ENCODE data around the gene MYCL.
"Not testable (repeated sequence)": the region's sequence is repeated elsewhere in the genome, so short reads cannot be mapped to it uniquely, and the experiment has no call there.

The MYCL gene

DNA sequence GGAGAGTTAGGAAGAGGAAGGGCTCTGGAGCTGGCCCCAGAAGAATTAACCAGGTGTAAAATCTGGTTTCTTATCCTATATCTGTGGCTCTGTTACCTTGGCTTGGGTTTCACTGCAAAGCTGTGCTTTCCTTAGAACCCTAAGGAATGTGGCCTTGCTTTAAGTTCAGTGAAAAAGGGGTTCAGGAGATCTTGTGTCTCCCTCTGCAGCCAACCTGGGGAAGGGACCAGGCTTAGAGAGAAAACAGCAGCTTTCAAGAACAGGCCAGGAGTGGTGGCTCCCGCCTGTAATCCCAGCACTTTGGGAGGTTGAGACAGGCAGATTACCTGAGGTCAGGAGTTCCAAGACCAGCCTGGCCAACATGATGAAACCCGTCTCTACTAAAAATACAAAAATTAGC, 16.1 kb upstream of the MYCL start:
- Histone ChIP-seq H3F3A (ENCODE audit: insufficient read depth) (no peaks in the 10 kb centered on the region), H3K4me3 (ENCODE audit: insufficient read depth, low read length, poor library complexity, severe bottlenecking) (no peak overlapping the region), H3K79me2 (ENCODE audit: insufficient read depth, low read length) (no peaks in the 10 kb centered on the region), H3K36me3 (ENCODE audit: low read length) (no peaks in the 10 kb centered on the region), H3K27ac (ENCODE audit: low read depth, low read length) (no peak overlapping the region), H4K20me1 (ENCODE audit: low read depth, low read length) (no peaks in the 10 kb centered on the region), H3K9me2 (replicated peaks; ENCODE audit: insufficient read depth, low read length) (no peaks in the 10 kb centered on the region), H2AFZ (ENCODE audit: low read depth, low read length, severe bottlenecking) (no peak overlapping the region), H3K4me2 (ENCODE audit: low read depth, low read length, poor library complexity, severe bottlenecking) (no peak overlapping the region), H3K9ac (ENCODE audit: low read length) (no peak overlapping the region), H3K9me3 (ENCODE audit: insufficient read depth, low read length) (no peaks in the 10 kb centered on the region), H3K27me3 (ENCODE audit: low read length) (no peaks in the 10 kb centered on the region)
- TF ChIP-seq, protein P1, sequence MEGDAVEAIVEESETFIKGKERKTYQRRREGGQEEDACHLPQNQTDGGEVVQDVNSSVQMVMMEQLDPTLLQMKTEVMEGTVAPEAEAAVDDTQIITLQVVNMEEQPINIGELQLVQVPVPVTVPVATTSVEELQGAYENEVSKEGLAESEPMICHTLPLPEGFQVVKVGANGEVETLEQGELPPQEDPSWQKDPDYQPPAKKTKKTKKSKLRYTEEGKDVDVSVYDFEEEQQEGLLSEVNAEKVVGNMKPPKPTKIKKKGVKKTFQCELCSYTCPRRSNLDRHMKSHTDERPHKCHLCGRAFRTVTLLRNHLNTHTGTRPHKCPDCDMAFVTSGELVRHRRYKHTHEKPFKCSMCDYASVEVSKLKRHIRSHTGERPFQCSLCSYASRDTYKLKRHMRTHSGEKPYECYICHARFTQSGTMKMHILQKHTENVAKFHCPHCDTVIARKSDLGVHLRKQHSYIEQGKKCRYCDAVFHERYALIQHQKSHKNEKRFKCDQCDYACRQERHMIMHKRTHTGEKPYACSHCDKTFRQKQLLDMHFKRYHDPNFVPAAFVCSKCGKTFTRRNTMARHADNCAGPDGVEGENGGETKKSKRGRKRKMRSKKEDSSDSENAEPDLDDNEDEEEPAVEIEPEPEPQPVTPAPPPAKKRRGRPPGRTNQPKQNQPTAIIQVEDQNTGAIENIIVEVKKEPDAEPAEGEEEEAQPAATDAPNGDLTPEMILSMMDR (IDR thresholded peaks at IDR 0.05; ENCODE audit: insufficient read depth, low read length, poor library complexity, severe bottlenecking): no peak
- no peak for TF ChIP-seq EZH2phosphoT487 (conservative IDR thresholded peaks at IDR 0.05; ENCODE audit: low read length)

DNA sequence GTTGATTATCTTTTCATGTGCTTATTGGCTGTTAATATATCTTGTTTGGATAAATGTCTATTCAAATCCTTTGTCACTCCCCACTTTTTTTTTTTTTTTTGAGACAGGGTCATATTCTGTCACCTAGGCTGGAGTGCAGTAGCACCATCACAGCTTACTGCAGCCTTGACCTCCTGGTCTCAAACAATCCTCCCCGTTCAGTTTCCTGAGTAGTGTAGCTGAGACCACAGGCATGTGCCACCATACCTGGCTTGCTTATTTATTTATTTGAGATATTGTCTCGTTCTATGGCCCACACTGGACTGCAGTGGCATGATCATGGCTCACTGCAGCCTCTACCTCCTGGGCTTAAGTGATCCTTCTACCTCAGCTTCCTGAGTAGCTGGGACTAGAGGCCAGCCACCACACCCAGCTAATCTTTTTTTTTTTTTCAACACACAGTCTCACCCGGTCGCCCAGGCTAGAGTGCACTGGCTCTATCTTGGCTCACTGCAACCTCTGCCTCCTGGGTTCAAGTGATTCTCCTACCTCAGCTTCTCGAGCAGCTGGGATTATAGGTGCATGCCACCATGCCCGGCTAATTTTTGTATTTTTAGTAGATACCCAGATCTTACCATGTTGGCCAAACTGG, 13.9 kb upstream of the MYCL start:
- Histone ChIP-seq H3K9me2 (replicated peaks; ENCODE audit: insufficient read depth, low read length) (no peaks in the 10 kb centered on the region), H3K36me3 (ENCODE audit: low read length) (no peaks in the 10 kb centered on the region), H3K9ac (ENCODE audit: low read length) (no peak overlapping the region), H3K27me3 (ENCODE audit: low read length) (no peaks in the 10 kb centered on the region), H3K9me3 (ENCODE audit: insufficient read depth, low read length) (no peaks in the 10 kb centered on the region), H4K20me1 (ENCODE audit: low read depth, low read length) (no peaks in the 10 kb centered on the region), H3K4me3 (ENCODE audit: insufficient read depth, low read length, poor library complexity, severe bottlenecking) (no peak overlapping the region), H3F3A (ENCODE audit: insufficient read depth) (no peaks in the 10 kb centered on the region), H2AFZ (ENCODE audit: low read depth, low read length, severe bottlenecking) (no peak overlapping the region), H3K4me2 (ENCODE audit: low read depth, low read length, poor library complexity, severe bottlenecking) (no peak overlapping the region), H3K79me2 (ENCODE audit: insufficient read depth, low read length) (no peaks in the 10 kb centered on the region), H3K27ac (ENCODE audit: low read depth, low read length) (no peak overlapping the region)
- no peak for TF ChIP-seq EZH2phosphoT487 (conservative IDR thresholded peaks at IDR 0.05; ENCODE audit: low read length)
- TF ChIP-seq, protein P1 (IDR thresholded peaks at IDR 0.05; ENCODE audit: insufficient read depth, low read length, poor library complexity, severe bottlenecking): no peak

DNA sequence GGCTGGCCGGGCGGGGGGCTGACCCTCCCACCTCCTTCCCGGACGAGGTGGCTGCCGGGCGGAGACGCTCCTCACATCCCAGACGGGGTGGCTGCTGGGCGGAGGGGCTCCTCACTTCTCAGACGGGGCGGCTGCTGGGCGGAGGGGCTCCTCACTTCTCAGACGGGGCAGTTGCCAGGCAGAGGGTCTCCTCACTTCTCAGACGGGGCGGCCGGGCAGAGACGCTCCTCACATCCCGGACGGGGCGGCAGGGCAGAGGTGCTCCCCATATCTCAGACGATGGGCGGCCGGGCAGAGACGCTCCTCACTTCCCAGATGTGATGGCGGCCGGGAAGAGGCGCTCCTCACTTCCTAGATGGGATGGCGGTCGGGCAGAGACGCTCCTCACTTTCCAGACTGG, 11.4 kb upstream of the MYCL start:
- not testable (repeated sequence) for H3K27me3 ChIP-seq (ENCODE audit: low read length); H3K27ac ChIP-seq (ENCODE audit: low read depth, low read length); H3F3A ChIP-seq (ENCODE audit: insufficient read depth); H3K9me2 ChIP-seq (replicated peaks; ENCODE audit: insufficient read depth, low read length); H3K4me3 ChIP-seq (ENCODE audit: insufficient read depth, low read length, poor library complexity, severe bottlenecking); H3K9ac ChIP-seq (ENCODE audit: low read length); H3K79me2 ChIP-seq (ENCODE audit: insufficient read depth, low read length); H3K9me3 ChIP-seq (ENCODE audit: insufficient read depth, low read length); H4K20me1 ChIP-seq (ENCODE audit: low read depth, low read length); H2AFZ ChIP-seq (ENCODE audit: low read depth, low read length, severe bottlenecking); H3K4me2 ChIP-seq (ENCODE audit: low read depth, low read length, poor library complexity, severe bottlenecking); H3K36me3 ChIP-seq (ENCODE audit: low read length)

DNA sequence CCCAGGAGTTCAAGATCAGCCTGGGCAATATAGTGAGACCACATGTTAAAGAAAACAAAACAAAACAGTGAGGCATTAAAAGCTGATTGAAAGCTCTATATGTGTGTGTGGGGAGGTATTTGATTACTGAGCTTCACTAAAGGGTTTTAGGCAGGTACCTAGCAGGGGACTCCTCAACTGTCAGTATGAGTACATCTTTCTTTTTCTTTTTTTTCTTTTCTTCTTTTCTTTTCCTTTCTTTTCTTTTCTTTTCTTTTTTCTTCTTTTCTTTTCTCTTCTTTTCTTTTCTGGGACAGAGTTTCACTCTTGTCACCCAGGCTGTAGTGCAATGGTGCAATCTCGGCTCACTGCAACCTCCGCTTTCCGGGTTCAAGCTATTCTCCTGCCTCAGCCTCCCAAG, 8.5 kb upstream of the MYCL start:
- Histone ChIP-seq H4K20me1 (ENCODE audit: low read depth, low read length) (no peaks in the 10 kb centered on the region), H3F3A (ENCODE audit: insufficient read depth) (no peaks in the 10 kb centered on the region), H2AFZ (ENCODE audit: low read depth, low read length, severe bottlenecking) (no peak overlapping the region), H3K36me3 (ENCODE audit: low read length) (no peaks in the 10 kb centered on the region), H3K79me2 (ENCODE audit: insufficient read depth, low read length) (no peaks in the 10 kb centered on the region), H3K9ac (ENCODE audit: low read length) (no peak overlapping the region), H3K9me3 (ENCODE audit: insufficient read depth, low read length) (peaks cover 8% of the 10 kb centered on the region), H3K4me3 (ENCODE audit: insufficient read depth, low read length, poor library complexity, severe bottlenecking) (no peak overlapping the region), H3K4me2 (ENCODE audit: low read depth, low read length, poor library complexity, severe bottlenecking) (no peak overlapping the region), H3K9me2 (replicated peaks; ENCODE audit: insufficient read depth, low read length) (no peaks in the 10 kb centered on the region), H3K27me3 (ENCODE audit: low read length) (no peaks in the 10 kb centered on the region), H3K27ac (ENCODE audit: low read depth, low read length) (no peak overlapping the region)
- TF ChIP-seq EZH2phosphoT487 (conservative IDR thresholded peaks at IDR 0.05; ENCODE audit: low read length): no peak
- TF ChIP-seq, protein P1 (IDR thresholded peaks at IDR 0.05; ENCODE audit: insufficient read depth, low read length, poor library complexity, severe bottlenecking): no peak

Data from SU-DHL-6 (cell line).